Fibroblast of skin of back (primary cell): ENCODE measurements around the gene MEIS2.

Source experiments
- DNase-seq: peaks from one replicate; pipeline ENCODE4 v3.0.0-alpha.2; 2013

MEIS2 gene

DNA sequence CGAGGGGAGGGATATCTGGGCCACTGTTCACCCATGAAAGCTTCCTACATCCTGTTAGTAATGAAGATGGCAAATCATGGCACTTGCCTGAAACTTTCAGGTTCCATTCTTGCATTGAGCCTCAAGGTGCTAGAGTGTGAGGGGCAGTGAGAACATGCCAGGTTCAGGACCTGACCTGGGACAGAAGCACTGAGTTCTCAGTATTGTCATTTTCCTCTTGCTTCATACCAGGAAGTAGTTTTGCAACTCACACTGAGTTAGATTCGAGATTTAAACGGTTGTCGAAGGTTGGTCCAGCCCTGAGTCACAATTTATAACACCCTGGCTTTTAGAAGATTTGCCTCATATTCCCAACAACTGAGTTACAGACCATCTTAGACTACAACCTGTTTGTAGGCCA lies 11.8 kb upstream of the MEIS2 start:
- DNase-seq, result no peak

DNA sequence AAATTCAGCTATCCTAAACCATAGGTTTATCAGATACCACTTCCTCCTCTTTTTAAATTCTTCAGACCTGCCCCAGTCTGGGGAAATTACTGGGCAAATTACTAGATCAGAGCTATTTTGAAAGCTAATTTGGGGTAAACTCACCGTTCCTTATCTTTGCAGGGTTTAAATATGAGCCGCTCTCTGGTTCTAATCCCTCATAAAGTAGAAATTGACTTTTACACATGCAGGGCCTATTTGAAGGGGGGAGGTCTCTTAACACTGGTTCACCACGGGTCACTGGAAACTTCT lies 11.0 kb upstream of the MEIS2 start:
- DNase-seq, result no peak

- no peak for DNase-seq
Observed at GRCh38 chr15:37109872-37110572, 9.7 kb upstream of the MEIS2 start.

DNA sequence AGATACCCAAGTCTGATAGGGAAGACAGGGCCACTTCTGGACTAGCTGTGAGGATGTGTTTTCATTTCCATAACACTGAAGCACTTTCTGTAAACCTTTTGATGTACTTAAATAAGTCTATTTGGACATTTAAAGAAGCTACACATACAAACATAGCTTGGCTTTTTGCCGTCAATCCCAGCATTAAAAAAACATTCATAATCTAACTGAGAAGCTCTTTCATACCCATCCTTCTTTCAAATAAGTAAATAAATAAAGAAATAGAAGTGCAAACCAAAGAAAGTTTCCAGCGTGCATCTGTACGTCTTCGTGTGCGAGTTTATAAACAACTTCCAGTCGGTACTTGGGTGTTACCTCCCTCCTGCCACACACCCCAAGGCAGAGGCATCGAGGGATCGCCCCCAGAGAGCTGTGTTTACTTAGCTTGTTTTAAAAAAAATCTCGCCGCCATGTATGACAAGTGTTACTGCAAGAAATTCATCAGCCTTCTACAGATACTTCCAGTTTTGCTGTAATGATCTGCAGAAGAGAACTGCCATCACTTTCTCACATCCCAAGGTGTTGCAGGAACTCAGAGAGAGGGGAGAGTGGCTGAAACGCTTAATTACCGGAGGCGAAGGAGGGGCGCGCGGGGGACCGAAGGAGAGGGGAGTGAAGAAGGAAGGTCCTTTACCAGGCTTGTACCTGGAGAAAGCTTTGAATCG lies 9.0 kb upstream of the MEIS2 start:
- no peak for DNase-seq

GRCh38 chr15:37108381-37109167 lies 8.2 kb upstream of the MEIS2 start:
- DNase-seq, result no peak

DNA sequence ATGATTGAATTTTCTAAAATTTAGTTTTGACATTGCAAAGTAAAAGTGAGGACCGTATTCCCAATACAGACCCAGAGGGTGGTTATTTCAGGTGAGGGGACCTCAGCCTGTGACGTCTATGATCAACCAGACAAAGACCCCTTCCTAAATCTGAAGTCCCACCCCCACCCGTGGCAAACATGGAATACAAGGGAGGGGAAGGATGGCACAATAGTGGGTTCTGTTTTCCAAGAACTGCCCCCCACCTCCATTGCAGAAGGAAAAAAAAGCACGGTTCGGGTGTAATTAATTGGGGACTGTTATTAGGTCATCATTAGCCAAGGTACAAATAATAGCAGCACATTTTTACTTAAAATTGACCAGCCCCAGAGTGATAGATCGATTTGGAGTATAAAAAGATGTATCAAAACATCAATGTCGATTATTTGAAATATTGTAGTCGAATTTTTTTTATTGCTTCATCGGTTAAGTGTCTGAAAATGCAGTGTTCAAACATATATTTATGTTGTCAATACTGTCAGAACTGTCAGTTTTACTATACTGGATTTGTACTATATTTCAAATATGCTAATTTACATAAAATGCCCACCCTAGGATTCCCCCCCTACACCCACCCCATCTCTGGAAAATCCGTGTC lies 7.5 kb upstream of the MEIS2 start:
- no peak for DNase-seq

DNA sequence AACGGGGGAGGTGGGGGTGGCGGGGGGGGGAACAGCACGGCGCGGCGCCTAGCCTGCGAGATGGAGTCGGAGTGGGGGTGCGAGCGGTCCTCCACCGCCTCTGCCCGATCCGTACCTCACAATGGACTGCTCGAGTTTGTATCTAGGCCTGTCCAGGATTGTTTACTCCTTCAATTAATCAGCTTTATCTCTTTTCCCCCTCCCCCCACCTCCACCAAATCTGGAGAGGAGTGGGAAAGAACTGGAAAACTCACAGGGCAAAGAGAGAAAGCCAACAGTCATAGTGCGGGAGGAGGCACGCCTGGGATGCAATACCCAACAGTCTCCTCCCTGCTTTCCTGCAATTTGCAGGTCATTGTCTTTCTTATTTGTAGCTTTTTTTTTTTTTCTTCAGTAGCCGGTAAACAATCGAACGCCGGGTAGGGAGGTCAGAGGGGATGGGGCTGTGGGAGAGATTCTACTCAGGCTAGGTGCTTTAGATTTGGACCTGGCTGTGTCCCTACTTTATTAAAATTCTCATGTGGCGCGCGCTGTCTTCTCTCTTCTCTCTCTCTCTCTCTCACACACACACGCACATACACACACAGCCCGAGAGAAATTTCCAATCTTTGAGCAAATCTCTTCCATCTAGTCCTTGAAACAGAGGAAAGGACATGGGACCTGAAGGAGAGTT lies 6.9 kb upstream of the MEIS2 start:
- no peak for DNase-seq

- no peak for DNase-seq
Observed at GRCh38 chr15:37106490-37107001, 6.2 kb upstream of the MEIS2 start.

- DNase-seq, result no peak
Observed at GRCh38 chr15:37105889-37106288, 5.5 kb upstream of the MEIS2 start.

DNA sequence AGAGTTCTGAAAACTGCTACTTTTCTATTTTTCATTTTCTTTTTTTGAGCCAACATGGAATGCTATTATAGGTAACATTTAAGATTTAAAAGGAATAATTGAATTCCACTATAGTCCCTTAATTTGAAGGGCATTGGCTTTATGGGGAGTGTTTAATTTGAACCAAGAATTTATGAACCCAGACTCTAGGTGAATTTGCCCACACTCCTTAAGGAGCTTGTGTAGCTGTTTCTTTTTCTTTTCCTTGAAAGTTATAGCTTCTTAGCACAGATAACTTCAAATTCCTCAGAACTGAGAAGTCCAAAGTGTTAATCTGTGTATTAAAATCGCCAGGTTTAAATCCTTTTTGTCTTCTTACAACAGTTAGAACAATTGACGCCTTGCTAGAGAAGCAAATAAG lies 4.7 kb upstream of the MEIS2 start:
- DNase-seq, result no peak

DNA sequence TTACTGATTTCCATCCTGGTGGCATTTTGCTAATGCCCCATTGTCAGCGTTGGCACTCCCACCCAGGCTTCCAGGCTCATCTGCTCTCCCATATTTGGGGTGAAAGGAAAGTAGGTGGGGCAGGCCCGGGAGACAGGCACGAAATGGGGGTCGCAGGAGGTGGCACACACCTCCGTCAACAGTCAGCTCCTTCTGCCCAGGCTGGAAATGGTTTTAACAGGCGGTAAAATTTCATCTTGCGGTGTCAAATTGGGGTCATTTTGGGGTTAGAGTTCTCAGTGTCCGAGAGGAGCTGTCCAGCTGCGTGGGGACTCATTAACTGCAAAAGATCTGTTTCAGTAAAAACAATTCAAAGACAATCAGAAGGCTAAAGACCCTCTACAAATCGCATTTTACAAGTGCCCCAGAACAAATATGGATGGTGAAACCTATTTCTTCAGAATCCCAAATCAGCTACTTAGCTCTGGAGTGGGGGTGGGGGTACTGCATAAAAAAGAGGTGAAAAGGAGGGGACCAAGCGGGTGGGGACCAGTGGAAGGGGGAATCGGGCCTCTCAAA lies 4.2 kb upstream of the MEIS2 start:
- DNase-seq, result no peak

- no peak for DNase-seq
Observed at GRCh38 chr15:37103475-37104423, 3.4 kb upstream of the MEIS2 start.

GRCh38 chr15:37103163-37103435 lies 2.8 kb upstream of the MEIS2 start:
- no peak for DNase-seq

- DNase-seq, result no peak
Observed at GRCh38 chr15:37102305-37103162, 2.2 kb upstream of the MEIS2 start.

GRCh38 chr15:37101980-37102304 lies 1.6 kb upstream of the MEIS2 start:
- DNase-seq, result no peak

GRCh38 chr15:37100966-37101215 lies 542 bp upstream of the MEIS2 start:
- no peak for DNase-seq

GRCh38 chr15:37099319-37100108 lies 835 bp downstream of the MEIS2 start:
- DNase-seq, result peak; percentile 49

GRCh38 chr15:37098468-37099318 lies 1.7 kb downstream of the MEIS2 start:
- peak; percentile 50 for DNase-seq
